Renal cortical epithelial cell (primary cell): ENCODE data around the gene FKBP5. TPM values are rescaled to one million over a fixed set of nuclear protein-coding genes. Genes with fewer than 3 reads are reported as not detected.
"Not testable (repeated sequence)": the region's sequence is repeated elsewhere in the genome, so short reads cannot be mapped to it uniquely, and the experiment has no call there.

Experiments used
- DNase-seq: peaks from one replicate; pipeline ENCODE4 v3.0.0-alpha.2; 2011; ENCODE audit warnings: low read depth
- total RNA-seq: library from RNA; depleted of rRNA; stranded (reverse); fragments of >200 nt; gene quantifications from 2 replicates; pipeline ENCODE4 v1.2.3, GENCODE V29; 2014

Gene FKBP5
- 20.0 and 146 TPM in 2 replicates for total RNA-seq

DNA sequence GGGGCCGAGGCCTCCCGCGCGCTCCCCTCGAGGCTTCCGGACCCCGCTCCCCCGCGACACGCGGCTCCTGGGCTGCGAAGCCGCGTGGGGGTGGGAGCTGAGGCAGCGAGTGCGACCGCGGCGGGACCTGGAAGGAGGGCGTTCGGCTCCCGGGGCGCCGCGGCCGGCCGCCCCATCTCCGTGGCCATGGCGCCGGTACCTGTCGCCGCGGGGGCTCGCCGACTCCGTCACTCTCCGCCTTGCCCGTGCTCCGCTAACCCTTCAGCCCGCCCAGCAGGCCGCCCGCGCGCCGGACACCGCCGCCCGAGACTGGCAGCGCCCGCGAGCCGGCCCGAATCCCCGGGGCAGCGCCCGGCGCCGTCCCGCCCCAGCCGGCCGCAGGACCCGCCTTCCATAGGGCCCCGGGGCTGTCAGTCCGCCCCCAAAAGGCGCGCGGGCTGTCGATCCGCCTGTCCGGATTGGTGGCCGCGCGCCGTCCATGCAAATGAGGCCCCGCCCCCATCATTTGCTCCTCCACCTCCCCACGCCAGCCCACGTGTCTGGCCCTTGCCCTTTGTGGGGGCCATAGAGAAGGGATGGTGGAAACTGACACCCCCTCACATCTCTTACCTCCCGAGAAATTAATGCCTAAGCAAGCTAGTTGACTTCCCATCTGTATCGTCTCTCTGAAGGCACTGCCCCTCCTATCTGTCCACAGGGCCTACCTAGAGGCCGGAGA lies at the start of gene FKBP5:
TSS of gene FKBP5 (minus strand) at position 311 of the 718 bp plus-strand sequence. CDS start 46,091 bp downstream, outside the sequence.
- DNase-seq: peak; percentile 62

DNA sequence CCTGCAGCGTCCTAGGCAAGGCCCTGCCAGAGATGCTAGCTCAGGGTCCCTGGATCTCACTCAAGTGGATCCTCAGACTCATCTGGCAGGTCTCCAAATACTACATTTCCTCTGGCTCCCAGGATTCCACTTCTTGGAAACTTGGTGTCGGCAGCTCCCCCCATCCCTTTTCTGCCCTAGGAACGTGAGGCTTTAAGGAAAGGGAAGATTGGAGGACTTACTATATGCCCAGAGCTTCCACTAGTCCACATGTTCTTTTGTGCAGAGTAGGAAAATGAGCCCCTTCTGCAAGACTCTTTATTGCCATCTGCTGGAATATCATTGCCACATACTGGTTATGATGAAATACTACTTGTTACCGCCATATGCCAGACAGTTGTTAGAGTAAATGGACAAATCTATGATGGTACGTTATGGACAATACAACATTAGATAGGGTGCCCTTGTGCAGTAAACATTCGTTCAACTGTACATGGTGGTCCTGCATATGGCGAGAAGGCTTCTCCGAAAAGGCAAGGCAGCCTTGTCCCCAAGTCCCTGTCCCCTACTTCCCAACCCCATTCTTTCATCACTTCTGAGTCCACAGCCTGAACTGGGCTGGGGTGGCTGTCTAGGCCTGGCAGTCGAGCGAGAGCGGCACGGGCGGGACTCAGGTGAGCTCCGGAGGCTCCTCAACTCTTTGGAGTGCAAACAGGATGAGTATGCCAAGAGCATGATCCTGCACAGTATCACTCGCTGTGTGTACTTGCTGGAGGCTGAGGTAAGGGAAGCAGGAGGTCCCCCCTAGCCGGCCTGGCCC lies 48.9 kb upstream of the FKBP5 start:
- peak; percentile 84 for DNase-seq

GRCh38 chr6:35736982-35737412 lies 48.3 kb upstream of the FKBP5 start, which contains the start of gene ARMC12:
Gene ARMC12 (plus strand): TSS chr6:35737032. CDS start chr6:35737109, 77 bp downstream.
- no peak for DNase-seq

DNA sequence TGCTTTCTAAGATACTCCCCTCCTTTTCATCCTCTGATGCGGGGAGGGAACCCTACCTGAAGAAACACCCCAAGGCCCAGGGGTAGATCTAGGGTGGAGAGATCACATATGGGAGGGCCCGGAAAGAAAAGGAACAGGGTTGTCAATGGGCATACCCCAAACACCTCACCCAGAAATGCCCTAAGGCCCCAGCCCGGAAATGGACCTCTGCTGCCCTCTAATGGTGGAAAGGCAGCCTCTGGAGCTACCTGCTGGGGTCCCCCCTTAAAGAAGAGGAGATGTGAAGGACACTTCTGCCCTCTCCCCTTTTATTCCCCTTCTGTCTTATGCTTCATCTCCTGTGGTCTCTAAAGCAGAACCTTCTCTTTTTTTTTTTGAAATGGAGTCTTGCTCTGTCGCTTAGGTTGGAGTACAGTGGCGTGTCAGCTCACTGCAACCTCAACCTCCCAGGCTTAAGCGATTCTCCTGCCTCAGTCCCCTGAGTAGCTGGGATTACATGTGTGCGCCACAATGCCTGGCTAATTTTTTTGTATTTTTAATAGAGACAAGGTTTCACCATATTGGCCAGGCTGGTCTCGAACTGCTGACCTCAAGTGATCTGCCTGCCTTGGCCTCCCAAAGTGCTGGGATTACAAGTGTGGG lies 47.7 kb upstream of the FKBP5 start:
- DNase-seq: peak; percentile 33

DNA sequence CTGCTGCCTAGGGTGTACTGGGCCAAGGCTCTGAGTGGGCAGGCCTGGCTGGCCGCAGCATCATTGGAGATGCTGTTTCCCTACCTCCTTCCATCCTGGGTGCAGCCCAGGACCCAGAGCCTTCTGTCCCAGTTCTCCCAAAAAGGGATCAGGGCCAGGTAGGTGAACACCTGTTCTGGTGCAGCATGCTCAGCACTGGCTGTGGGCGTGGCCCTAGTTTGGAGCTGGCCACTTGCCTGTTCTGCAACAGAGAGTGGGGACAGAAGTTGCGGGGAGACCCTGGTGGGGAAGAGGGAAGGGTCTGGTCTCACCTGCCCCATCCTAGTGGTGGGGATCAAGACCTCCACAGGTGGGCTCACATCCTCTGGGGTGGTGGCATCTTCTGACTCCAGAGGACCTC lies 46.7 kb upstream of the FKBP5 start:
- DNase-seq: no peak

DNA sequence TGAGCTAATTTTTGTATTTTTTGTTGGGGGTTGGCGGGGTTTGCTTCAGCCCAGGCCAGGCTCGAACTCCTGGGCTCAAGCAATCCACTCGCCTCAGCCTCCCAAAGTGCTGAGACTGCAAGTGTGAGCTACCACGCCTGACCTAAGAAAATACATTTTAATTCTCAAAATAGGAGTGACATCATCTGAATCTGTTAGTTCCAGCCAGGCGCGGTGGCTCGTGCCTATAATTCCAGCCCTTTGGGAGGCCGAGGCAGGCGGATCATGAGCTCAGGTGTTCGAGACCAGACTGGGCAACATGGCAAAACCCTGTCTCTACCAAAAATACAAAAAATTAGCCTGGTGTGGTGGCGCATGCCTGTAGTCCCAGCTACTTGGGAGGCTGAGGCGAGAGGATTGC lies 45.6 kb upstream of the FKBP5 start:
- DNase-seq: not testable (repeated sequence)

DNA sequence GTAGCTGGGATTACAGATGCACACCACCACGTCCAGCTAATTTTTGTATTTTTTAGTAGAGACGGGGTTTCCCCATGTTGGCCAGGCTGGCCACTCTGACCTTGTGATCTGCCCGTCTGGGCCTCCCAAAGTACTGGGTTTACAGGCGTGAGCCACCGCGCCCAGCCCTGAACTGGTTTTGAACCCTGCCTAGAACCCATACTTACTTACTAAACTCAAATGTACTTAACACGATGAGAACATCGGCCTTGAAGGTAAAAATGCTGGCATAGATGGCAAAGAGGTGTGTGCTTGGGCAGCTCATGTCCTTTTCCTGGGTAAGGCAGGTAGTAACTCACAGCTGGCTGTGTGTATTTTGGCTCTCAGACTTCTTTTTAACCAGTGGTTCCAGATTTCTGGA lies 44.9 kb upstream of the FKBP5 start:
- no peak for DNase-seq

- DNase-seq: peak; percentile 82
Measured at GRCh38 chr6:35731736-35732532, 43.2 kb upstream of the FKBP5 start.

DNA sequence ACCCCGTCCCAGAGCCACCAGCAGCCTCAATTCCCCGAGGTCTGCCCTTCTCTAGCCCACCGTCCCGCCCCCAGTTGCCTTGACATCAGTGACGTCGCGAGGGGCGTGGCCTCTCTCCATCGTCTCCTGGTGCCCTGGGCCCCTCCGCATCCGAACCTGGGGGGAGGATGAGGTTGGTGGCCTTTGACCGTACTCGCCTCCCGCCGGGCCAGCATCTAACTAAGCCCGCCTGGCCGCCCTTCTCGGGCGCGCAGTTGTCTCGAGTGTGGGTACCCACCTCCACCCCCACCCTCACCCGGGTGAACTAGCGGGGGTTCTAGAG lies 42.7 kb upstream of the FKBP5 start:
- peak; percentile 67 for DNase-seq

GRCh38 chr6:35730745-35731413 lies 42.2 kb upstream of the FKBP5 start:
- DNase-seq: no peak

DNA sequence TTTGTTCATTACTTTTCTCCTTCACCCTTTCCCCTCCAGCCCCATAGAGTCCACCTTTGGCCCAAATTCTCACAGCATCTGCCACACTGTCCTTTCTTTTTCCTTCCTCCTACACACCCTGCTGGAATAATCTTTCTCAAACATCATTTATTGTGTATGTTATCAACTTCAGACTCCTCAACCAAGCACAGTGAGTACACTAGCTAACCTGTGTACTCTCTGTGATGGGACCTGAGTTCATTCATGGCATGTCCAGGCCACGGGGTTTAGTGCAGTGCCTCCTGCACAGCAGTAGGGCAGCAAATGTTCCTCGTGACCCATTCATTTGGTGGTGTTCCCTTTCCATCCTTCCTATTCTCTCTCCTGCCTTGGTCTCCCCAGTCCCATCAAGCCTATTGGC lies 41.0 kb upstream of the FKBP5 start:
- no peak for DNase-seq

GRCh38 chr6:35728683-35729678 lies 40.3 kb upstream of the FKBP5 start:
- no peak for DNase-seq

- peak; percentile 89 for DNase-seq
Measured at GRCh38 chr6:35727935-35728682, 39.4 kb upstream of the FKBP5 start.

- peak; percentile 69 for DNase-seq
Measured at GRCh38 chr6:35727231-35727934, 38.7 kb upstream of the FKBP5 start.

GRCh38 chr6:35725721-35726438 lies 37.2 kb upstream of the FKBP5 start:
- peak; percentile 68 for DNase-seq

DNA sequence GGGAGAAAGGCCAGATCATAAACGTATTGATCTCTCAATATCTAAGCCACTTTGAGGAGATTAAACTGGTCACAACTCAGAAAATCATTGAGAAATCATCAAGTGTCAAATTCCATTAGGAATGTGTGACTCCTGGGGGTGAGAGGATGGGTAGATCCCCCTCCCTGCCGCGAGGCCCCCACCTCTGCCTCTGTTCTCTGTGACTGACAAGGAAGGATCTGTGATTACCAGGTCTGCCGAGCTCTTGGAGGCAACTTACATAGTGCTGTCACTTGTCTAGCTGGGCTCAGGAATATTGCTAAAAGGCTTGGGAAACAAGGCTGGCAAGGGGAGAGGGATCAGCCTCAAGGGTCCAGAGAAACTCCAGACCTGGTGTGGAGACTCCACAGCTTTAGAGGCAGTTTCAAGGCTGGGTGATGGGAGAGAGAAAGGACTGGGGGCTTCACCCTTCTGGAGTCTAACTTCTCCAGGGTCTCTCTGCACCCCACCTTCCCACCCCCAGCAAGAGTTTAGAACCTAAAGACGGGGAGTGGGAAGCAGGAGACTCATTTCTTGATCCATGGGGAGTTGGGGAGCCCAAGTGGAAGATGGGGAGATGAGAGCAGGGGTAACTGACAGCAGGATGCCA lies 36.5 kb upstream of the FKBP5 start:
- DNase-seq: no peak

GRCh38 chr6:35724471-35724870 lies 35.8 kb upstream of the FKBP5 start:
- no peak for DNase-seq
